Colon (tissue), 2 donors: ENCODE data around the gene FDXACB1.
"Not testable (repeated sequence)": the region's sequence is repeated elsewhere in the genome, so short reads cannot be mapped to it uniquely, and the experiment has no call there.

Experiments
- FAIRE-seq: peaks from 2 replicates; lab custom pipeline; 2012; peaks lifted over from hg19 to GRCh38; lab: Jason Lieb, UNC
- donor health status: control.
- donor health status: control.

Gene FDXACB1

GRCh38 chr11:111908639-111909305, 29.8 kb upstream of the FDXACB1 start:
- no peak for FAIRE-seq

GRCh38 chr11:111906680-111907079, 27.7 kb upstream of the FDXACB1 start:
- no peak for FAIRE-seq

- FAIRE-seq = no peak
These were observed 26.4 kb upstream of the FDXACB1 start for GRCh38 chr11:111905411-111905810.

GRCh38 chr11:111886844-111887243, 7.9 kb upstream of the FDXACB1 start:
- FAIRE-seq = no peak

- no peak for FAIRE-seq
These were observed 7.1 kb upstream of the FDXACB1 start for GRCh38 chr11:111886032-111886431.

GRCh38 chr11:111885053-111885452, 6.1 kb upstream of the FDXACB1 start:
- FAIRE-seq = not testable (repeated sequence)

- no peak for FAIRE-seq
These were observed 3.2 kb upstream of the FDXACB1 start for GRCh38 chr11:111882202-111882601.

- FAIRE-seq = no peak
These were observed 634 bp upstream of the FDXACB1 start for GRCh38 chr11:111879637-111879960.

- no peak for FAIRE-seq
These were observed 548 bp downstream of the FDXACB1 start for GRCh38 chr11:111878385-111878848.

- FAIRE-seq = no peak
These were observed 7.2 kb downstream of the FDXACB1 start for GRCh38 chr11:111871693-111872161.

- FAIRE-seq = no peak
These were observed 7.9 kb downstream of the FDXACB1 start, which contains the start of gene ALG9 for GRCh38 chr11:111870886-111871692. Gene ALG9, minus strand, starts transcription at chr11:111871581. Its CDS starts 99 bp downstream, at chr11:111871482.

- FAIRE-seq = no peak
These were observed 8.5 kb downstream of the FDXACB1 start for GRCh38 chr11:111870522-111870885.

GRCh38 chr11:111870113-111870512, 8.9 kb downstream of the FDXACB1 start:
- FAIRE-seq = no peak

- FAIRE-seq = no peak
These were observed 18.7 kb downstream of the FDXACB1 start for GRCh38 chr11:111860257-111860656.

- no peak for FAIRE-seq
These were observed 23.5 kb downstream of the FDXACB1 start for GRCh38 chr11:111855506-111855905.

GRCh38 chr11:111852103-111852502, 26.9 kb downstream of the FDXACB1 start:
- no peak for FAIRE-seq

GRCh38 chr11:111851636-111852035, 27.3 kb downstream of the FDXACB1 start:
- FAIRE-seq = no peak

- no peak for FAIRE-seq
These were observed 27.9 kb downstream of the FDXACB1 start for GRCh38 chr11:111851067-111851466.

GRCh38 chr11:111849631-111850030, 29.3 kb downstream of the FDXACB1 start:
- FAIRE-seq = no peak

GRCh38 chr11:111846636-111847035, 32.3 kb downstream of the FDXACB1 start:
- FAIRE-seq = no peak

GRCh38 chr11:111846063-111846462, 32.9 kb downstream of the FDXACB1 start:
- FAIRE-seq = no peak

GRCh38 chr11:111845276-111846028, 33.5 kb downstream of the FDXACB1 start:
- FAIRE-seq = no peak

GRCh38 chr11:111843661-111844060, 35.3 kb downstream of the FDXACB1 start:
- no peak for FAIRE-seq
